Measurements from ENCODE around the gene ELL.
A peak's percentile ranks its signal among the peaks of the same experiment; 100 is the strongest.

The ELL gene

DNA sequence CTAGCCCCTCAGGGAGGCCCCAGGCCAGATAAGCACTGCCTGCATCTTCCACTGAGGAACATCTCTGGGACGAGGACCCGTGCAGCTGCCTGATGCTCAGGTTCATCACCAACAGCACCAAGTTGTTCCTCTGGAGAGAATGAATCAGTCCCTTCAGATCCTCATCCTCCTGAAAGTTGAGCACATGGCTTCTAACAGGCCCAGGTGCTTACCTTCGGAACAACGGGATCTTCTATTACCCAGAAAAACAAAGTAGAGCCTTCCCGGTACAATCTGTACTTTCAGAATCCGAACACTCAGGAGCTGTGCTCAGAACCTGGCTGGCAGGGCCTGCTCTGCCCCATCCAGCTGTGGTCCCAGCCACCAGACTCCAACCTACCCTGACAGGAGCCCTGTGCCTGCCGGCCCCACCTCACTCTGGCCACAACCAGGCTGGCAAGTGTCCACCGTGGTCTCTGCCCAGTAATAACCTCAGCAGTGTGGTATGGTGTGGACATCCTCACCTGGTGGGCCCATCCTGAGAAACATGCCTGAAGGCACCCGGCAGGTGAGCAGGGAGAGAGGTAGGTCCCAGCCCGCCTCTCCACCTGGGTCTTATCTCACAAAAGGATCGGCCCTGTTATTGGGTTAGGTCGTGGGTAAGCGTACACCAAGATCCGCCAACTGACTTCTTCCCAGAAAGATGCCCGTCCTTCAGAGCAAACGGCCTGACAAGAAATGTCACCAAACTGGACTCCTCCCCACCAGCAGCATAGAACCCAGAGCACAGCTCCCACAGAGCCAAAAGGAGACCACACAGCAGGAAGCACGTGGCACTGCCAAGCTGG lies 34.1 kb downstream of the ELL start:
- DNase-seq, result no peak

DNA sequence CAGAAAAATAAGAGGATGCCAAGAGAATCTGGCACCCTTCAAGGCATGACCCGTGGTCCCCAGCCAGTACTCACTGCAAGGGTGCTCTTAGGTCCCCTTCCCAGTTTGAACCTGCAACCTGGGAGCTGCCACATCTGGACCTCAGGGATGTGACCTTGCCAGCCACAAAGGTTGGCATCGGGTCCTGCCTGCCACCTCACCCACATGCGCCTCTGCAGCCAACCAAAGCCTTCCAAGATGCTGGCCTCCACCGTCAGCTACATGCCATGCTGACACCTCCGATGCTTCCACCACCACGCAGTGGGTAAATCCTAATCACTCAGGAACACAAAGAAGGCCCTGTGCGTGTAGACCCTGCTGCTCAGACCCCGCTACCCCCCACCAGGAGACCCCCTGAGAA lies 35.1 kb downstream of the ELL start:
- DNase-seq, result no peak

DNA sequence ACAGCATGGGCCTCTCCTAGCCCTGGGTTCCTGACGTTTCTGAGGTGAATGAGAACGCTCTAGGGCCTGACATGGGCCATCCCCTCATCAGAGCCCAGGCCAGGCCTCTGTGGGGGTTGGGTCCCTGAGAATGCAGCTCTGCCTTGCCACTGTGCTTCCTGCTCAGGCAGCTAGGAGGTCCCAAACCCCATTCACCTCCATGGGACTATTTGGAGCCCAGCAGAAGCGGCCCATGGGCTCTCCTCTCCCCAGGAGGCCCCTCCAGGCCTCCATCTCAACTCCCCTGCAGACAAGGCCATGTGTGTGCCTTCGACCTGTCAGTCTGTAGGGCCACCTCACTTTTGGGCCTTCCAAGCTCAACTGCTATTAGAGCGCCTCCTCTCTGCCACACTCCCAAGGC lies 36.9 kb downstream of the ELL start:
- DNase-seq, result no peak

DNA sequence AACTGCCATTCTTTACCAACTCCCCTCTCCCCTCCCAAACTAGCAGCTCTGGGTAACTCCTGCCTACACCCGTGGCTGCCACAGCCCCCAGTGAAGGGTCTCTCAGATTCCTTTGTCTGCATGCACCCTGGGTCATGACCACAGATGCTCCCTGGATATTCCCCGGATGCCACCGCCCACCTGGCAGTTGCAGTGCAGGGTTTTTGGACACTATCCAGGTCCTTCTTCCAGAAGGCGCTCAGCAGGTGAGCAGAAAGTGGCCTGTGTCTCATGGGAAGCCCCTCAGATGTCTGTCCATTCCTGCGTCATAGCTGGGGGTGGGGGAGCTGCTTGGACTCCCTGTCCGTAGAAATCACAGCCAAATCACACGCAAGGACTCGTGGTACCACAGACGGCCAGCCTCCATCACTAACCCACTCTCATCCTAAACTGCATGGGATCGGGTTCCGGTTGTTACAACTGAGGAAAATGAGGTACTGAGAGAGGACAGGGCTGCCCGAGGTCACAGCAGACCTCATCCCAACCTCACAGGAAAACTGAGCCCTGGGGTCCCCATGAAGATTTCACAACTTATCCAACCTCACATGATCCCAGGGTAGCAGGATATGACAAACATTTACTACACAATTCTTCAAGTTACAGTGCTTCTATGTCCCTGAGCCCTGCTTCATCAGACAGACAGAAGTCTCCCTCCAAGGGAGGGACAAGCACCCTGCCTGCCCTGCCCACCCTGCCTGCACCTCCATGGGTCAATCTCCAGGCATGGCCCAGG lies 38.6 kb downstream of the ELL start:
- no peak for DNase-seq

DNA sequence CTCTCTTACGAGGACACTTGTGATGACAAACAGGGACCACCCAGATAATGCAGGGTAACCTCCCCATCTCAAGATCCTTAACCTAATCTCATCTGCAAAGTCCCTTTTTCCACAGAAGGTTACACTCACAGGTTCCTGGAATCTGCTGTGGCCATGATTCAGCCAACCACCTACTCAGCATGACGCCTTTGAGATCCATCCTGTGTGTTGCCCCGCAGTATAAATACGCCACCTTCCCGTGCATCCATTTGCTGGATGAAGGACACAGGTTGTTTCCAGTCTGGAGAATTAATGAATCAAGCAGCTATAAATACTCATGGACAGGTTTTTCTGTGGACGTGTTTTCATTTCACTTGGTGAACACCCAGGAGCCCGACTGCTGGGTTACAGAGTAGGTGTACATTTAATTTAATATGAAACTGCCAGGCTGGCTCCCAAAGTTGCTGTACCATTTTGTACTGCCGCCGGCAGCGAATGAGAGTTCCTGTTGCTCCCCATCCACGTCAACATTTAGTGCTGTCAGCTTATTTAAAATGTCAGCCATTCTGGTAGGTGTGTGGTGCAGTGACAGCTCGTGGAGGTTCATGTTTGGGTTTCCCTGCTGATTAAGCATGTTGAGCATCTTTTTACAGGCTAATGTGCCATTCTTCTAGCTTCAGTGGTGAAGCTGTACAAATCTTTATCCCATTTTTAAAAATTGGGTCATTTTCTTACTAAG lies 40.2 kb downstream of the ELL start:
- no peak for DNase-seq

DNA sequence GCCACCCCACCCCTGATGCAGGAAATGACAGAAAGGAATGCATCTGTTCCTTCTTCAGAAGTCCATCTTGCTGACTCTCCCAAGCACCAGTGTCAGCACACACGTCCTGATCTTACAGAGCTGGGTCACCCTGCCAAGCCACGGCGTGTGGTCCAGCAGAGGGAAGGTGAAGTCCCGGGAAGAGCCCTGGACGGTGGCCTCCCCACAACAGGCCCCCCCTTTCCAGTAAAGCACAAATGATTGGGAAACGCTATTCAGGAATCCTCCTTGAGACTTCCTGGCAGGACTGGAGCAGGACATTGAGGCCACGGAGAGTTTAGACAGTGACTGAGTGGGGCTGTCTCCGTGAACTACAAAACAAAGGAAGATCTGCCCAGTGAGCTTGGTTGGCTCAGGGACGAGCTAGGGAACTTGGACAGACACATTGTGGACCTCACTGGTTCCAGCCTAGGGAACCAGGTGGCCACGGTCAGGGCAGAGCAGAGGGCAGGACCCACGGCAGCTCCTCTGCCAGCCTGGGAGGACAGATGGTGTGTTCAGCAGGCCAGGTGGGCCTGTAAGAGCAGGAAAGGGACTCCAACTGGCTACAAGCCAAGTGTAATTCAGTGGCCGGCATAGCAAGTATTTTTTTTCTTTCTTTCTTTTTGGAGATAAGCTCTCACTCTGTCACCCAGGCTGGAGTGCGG lies 41.7 kb downstream of the ELL start:
- DNase-seq, result no peak

DNA sequence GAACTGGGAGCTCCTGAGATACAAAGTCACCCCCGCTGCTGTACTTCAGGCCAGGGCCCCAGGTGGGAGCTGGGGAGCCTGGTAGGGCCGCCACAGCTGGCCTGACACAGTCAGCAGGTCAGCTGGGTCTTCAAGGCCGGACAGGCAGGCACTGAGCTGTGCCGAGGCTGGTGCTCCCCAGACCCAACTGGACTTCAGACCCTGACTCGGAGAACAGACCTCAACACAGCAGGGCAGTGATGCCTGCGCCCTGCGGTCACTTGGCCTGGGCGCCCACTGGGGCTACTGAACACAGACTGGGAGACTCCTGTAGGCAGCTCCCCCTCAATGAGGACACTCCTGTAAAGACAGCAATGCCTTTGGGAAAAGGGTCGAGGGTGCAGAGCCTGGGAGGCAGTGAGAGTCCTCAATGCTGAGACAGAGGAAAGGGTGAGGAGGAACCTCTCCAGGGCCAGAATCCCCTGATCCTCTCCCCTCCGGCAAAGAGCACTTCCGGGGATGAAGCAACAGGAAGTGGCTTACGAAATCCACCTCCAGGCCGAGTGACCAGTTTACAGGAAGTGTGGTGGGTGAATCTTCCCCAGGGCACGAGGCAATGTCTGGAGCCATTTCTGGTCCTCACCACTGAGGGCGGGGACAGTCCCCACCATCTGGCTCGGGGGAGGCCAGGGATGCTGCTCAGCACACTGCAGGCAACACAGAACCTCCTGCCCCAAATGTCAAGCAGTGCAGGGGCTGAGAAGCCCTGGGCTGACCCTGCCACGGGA lies 43.1 kb downstream of the ELL start:
- DNase-seq, result peak; percentile 56

DNA sequence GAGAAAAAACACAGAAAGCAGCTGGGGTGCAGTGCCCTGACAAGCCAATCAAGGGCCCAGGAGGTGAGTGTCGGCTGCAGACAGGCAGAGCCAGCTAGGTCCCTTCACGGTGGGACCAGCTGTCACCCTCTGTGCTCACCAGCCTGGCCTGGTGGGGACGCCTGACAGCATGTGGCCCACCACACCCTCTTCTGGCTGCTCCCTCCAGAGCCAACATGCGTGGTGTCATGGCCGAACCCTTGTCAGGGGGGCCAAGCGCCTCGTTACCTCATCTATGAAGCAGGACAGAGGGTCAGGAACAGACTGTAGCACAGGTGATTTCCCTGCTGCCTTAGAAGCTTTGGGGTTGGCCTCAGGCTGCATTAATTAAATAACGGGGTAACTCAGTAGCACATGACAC lies 43.9 kb downstream of the ELL start:
- DNase-seq, result no peak

DNA sequence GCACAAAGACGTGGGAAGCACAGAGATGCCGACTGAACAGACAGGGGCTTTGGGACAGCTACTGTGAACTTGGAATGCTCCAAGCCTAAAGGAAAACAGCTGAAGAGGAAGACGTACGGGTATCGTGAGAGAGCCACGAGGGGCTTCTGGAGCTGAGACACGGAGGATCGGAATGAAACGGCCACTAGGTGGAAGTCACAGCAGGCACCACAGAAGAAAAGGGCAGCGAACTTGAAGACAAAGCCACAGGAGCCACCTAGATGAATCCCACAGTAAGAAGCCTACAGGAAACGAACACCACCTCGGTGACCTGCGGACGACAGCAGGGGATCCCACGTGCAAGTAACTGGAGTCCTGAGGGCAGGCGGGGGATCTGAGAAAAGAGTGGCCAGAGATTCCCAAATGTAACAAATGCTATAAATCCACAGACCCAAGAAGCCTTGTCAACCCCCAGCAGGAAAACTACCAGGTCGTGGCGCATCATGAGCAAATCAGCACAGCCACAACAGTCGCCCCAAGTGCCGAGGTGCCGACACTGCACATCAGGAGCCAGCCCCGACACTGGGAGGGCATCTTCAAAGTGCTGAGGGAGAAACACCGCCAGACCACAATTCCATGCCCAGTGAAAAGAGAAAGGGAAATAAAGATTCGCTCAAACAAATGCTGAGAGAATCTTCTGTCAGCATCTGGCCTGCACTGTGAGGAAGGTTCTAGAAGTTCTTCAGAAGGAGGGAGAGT lies 44.7 kb downstream of the ELL start:
- DNase-seq, result no peak

DNA sequence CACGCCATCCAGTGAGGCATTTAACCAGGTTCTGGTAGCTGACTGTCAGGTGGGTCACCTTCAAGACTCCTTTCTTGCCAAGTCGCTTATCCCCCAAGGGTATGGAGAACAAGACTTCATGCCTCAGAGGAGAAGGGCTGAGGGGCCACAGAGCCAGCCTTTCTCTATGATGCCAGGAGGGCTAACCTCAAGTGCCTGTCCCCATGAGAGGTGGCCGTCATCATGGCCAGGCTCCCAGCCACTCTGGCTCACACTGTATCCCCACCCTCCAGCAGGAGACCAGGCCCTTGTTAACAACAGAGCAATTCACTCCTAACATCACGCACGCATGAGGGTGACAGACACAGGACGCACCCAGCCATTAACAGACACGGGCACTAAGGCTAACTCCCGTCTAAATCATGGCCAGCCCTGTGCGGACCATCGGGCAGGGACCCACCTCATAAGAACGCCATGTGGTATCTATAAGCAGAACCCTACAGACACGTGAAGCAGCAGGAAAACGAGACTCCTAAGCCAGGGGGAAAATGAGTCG lies 45.3 kb downstream of the ELL start:
- DNase-seq, result no peak

DNA sequence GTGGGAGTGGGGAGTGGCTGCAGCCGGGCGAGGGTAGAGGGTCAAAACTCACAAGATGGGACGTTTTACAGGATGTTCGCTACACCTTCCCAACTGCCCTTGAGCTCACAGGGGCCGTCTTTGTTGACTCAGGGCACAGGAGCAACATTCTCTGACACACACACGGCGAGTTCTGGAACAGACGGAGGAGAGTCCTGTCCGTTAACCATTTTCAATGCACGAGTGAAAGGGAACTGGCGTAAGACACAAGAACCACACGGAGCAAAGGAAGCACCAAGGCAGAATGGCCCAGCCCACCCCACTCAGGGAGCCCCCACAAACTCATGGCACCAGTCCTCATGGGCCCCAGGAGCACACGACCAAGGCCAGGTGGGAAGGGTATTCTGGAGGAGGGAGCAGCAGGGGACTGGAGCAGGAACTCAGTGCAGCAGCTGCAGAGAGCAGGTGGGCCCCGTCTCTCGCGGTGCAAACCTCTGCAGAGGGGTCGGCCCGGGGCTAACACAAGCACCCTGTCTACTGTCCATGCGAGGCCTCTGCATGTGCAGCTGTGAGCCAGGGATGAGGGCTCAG lies 46.0 kb downstream of the ELL start:
- DNase-seq, result no peak

DNA sequence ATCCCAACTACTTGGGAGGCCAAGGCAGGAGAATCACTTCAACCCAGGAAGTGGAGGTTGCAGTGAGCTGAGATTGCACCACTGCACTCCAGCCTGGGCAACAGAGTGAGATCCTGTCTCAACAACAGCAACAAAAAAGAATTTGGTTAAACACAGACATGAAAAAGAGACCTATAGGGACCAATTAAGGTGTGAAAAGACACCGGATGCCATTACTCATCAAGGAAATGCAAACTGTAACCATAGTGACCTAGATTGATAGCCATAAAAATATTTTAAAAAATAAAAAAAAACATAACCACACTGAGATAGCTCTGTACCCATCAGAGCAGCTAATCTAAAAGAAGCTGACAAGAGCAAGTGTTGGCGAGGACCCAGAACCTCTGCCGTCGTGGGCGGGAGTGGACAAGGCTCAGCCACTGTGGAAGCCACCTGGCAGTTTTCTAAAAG lies 46.8 kb downstream of the ELL start:
- DNase-seq, result no peak

DNA sequence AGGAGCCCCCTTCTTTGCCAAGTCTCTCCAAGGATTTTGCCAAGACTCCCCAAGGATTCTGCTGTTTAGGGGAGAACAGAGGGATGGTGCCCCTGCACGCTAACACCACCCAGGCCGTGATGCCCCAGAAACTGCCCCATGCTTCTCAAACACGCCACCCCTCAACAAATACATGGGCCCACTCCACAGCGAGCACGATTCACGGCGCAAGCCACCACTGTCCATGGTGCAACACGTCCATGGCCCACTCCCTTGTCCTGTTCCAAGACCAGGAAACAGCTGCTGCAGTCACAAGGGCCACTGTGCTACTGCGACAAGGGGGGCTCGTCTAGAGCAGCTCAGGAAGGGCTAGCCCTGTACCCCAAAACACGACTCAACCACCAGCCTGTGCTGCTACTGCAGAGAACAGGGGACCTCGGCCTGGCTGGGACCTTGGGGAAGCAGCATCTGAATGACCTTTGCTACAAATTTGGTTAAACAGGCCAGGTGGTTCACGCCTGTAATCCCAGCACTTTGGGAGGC lies 47.4 kb downstream of the ELL start:
- DNase-seq, result no peak

DNA sequence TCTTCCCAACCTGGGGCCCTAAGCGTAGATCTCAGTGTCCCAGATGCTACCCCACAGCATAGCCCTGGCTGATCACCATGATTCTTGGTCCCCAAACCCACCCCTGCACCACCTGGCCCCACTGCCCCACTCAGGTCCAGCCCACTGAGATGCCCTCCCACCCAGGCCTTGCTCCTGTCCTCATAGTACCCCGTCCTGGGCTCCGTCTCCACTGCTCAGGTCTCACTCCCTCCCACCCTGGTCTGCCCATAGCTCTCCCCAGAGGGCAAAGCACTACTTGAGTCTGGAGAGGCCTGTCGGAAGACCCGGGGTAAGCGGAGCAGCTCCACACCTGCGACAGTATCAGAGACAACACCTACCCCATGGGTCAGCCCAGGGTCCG lies 48.2 kb downstream of the ELL start:
- DNase-seq, result no peak

DNA sequence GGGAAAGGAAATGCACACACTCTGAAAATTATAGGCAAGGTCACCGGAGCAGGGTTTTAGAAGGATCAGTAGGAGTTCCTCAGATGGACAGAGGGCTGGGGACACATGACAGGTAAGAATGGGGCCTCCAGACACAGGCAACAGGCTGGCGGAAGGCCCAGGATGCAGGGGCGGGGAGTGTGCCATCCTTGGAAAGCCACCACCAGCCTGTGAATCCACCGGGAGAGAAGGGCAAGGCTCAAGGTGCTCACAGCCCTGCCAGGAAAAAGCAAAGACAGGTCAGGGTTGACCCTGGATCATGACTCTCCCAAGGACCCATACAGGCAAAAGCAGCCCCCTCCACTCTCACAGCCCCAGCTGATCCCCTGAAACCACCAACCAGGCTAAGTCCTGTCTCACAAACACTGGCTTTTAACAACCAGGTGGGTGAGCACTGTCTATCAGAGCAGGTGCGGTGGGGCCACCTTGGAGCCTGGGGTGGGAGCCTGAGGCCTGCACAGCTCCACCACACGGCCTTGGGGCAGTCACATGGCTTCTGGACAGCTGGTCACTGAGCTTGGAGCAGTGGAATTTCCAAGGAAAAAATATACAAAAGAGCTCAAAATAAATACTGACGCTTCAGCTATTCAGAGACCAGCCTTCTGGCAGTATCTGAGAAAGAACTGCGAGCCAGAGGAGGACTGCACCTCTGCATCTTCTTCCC lies 48.7 kb downstream of the ELL start:
- no peak for DNase-seq

DNA sequence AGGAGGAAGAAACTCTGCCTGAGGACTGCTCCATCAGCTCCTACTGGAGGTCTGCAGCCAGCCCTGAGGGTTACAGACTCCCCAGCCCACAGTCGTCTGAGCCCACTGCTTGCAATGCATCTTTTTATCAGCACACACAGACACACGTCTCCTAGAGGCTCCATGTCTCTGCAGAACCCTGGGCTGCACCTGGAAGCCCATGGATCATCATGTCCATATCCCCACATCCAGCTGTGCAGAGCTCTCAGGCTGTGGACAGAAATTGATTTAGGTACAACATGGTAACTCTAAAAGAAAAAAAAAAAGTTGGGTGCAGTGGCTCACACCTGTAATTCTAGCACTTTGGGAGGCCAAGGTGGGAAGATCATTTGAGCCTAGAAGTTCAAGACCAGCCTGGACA lies 51.1 kb downstream of the ELL start:
- no peak for DNase-seq

DNA sequence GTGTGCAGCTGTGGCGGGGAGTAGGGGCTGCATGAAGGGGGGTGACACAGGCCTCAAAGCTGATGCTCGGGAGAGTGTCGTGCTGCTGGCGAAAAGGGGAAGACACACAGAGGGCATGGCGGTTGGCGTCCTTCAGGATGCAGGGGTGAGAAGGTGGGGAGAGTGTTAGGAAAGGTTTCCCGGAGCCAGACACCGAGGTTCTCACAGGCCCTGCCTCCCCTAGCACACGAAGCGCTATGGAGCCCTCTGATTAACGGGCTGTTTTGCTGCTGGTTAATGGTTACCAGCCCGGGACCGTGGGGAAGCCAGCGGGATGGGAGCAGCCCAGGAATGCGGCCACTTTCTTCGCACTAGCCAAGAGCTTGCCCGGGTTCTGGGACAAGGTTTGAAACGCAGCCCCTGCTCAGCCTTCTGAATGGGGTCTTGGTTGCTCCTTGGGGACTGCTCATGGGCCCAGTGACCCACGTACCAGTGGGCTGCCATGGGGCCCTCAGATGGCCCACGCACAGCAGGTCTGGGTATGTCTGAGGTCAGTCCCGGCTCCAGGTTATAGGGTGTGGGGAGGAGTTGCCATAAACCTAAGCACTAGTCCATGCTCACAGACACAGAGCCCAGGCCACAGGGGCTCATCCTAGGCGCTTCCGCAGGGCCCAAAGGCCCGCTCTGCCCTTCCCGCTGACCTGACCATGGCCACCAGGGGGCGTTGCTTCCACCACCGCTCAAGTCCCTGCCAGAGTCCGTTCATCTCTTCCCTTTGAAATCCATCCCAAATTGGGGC lies 52.6 kb downstream of the ELL start:
- peak; percentile 27 for DNase-seq

DNA sequence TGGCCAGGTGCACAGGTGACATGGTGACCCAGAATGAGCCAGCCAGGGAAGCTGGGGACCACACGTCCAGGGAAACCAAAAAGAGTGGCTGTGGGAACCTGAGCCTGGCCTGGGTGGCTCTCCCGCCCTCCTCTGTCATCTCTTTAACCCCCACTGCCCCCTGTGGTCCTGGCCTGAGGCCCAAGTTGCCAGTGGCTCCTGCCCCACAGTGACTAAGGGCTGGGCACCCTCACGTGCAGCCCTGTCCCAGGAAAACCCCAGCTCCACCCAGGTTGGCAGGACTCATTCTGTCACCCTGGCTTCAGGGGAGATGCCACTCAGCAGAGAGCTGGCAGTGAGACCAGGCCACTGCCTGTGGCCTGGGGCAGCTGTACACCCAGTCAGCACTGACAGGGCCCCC lies 53.4 kb downstream of the ELL start:
- DNase-seq, result peak; percentile 28

DNA sequence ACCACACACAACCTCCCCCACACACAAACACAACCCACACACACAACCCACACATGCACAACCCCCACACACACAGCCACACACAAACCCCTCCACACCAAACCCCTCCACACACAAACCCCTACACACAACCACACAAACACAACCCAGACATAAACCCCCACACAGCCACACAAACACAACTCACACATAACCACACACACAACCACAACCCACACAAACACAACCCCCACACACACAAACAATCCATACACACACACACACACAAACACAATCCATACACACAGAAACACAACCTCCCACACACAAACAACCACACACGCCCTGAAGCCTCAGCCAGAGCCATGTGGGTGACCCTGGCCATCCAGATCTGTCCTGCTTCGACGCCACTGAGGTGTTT lies 53.9 kb downstream of the ELL start:
- no peak for DNase-seq
